NCI-H2171 (cell line): ENCODE results near the gene MS4A4E.
"Not testable (repeated sequence)": the region's sequence is repeated elsewhere in the genome, so short reads cannot be mapped to it uniquely, and the experiment has no call there.

Experiments
- DNase-seq: peaks from one replicate; lab custom pipeline; 2025; lab: John Stamatoyannopoulos, UW

The MS4A4E gene

GRCh38 chr11:60242740-60243239 is at the start of gene MS4A4E:
Gene MS4A4E (minus strand): TSS chr11:60243137. CDS start chr11:60230055, 13,082 bp downstream.
- DNase-seq, result no peak

- DNase-seq, result no peak
Measured at GRCh38 chr11:60292145-60292544, 49.2 kb upstream of the MS4A4E start.

- no peak for DNase-seq
Measured at GRCh38 chr11:60288531-60288930, 45.6 kb upstream of the MS4A4E start.

GRCh38 chr11:60285411-60286126 is 42.6 kb upstream of the MS4A4E start:
- DNase-seq, result not testable (repeated sequence)

- DNase-seq, result no peak
Measured at GRCh38 chr11:60282286-60282685, 39.3 kb upstream of the MS4A4E start.

- DNase-seq, result no peak
Measured at GRCh38 chr11:60281485-60281884, 38.5 kb upstream of the MS4A4E start.

GRCh38 chr11:60280412-60280811 is 37.5 kb upstream of the MS4A4E start, which contains the start of gene MS4A4A:
Gene MS4A4A (plus strand): TSS chr11:60280666. CDS start chr11:60280676, 10 bp downstream.
- DNase-seq, result no peak

- no peak for DNase-seq
Measured at GRCh38 chr11:60274416-60274815, 31.5 kb upstream of the MS4A4E start.

- DNase-seq, result peak; percentile 1
Measured at GRCh38 chr11:60265373-60266214, 22.7 kb upstream of the MS4A4E start.

- no peak for DNase-seq
Measured at GRCh38 chr11:60264644-60265043, 21.7 kb upstream of the MS4A4E start.

GRCh38 chr11:60263402-60263801 is 20.5 kb upstream of the MS4A4E start:
- DNase-seq, result no peak

GRCh38 chr11:60261014-60261413 is 18.1 kb upstream of the MS4A4E start:
- DNase-seq, result no peak

- DNase-seq, result no peak
Measured at GRCh38 chr11:60257956-60258722, 15.2 kb upstream of the MS4A4E start.

- no peak for DNase-seq
Measured at GRCh38 chr11:60252213-60253108, 9.5 kb upstream of the MS4A4E start.

- DNase-seq, result peak; percentile 7
Measured at GRCh38 chr11:60251485-60252212, 8.7 kb upstream of the MS4A4E start.

GRCh38 chr11:60241786-60242185 is 1.2 kb downstream of the MS4A4E start:
- no peak for DNase-seq

GRCh38 chr11:60240662-60241061 is 2.3 kb downstream of the MS4A4E start:
- DNase-seq, result no peak

- no peak for DNase-seq
Measured at GRCh38 chr11:60235321-60235720, 7.6 kb downstream of the MS4A4E start.

- DNase-seq, result no peak
Measured at GRCh38 chr11:60230681-60231080, 12.3 kb downstream of the MS4A4E start.

- no peak for DNase-seq
Measured at GRCh38 chr11:60222141-60222540, 20.8 kb downstream of the MS4A4E start.
